K562 (cell line): ENCODE data around the gene TXN. TPM values are rescaled to one million over a fixed set of nuclear protein-coding genes. Genes with fewer than 3 reads are reported as not detected.

ENCODE experiments used
- BCOR ChIP-seq: fragments of 450-650 bp; IDR thresholded peaks from 2 replicates; pipeline ENCODE4 v1.6.1; 2016
- BRD4 ChIP-seq: fragments of 200-600 bp; sonication (generic); IDR thresholded peaks from 2 replicates; pipeline ENCODE4 v1.6.1; 2017; ENCODE audit warnings: inconsistent platforms
- CBX8 ChIP-seq: fragments of 200-600 bp; sonication (generic); IDR thresholded peaks from 2 replicates; pipeline ENCODE4 v1.6.1; 2012; ENCODE audit warnings: borderline replicate concordance, mixed run types, low read depth, mild to moderate bottlenecking, moderate library complexity, mixed read lengths, low read length, control low read depth, inconsistent platforms; ENCODE audit not compliant: poor library complexity, severe bottlenecking; ENCODE audit errors: extremely low read depth
- CCNT2 ChIP-seq: IDR thresholded peaks from 2 replicates; pipeline ENCODE4 v1.6.1; 2011; ENCODE audit warnings: borderline replicate concordance, low read depth, mild to moderate bottlenecking, moderate library complexity, mixed read lengths, low read length; ENCODE audit not compliant: insufficient read length; ENCODE audit errors: extremely low read depth
- CREB1 ChIP-seq, 2 experiments: sonication (generic) in 1 of 2; formaldehyde crosslinking in 1 of 2; IDR thresholded peaks; 2 replicates each; pipeline versions ENCODE4 v1.6.1 to v1.8.0; 2012 to 2022; ENCODE audit warnings: inconsistent platforms in 1 of 2, mild to moderate bottlenecking in 1 of 2, missing genetic modification reagents in 1 of 2, moderate library complexity in 1 of 2
- JUN ChIP-seq, 2 experiments: sonication (generic) in 1 of 2; formaldehyde crosslinking in 1 of 2; IDR thresholded peaks; 2 replicates each; pipeline versions ENCODE4 v1.6.1 to v1.8.0; 2012 to 2022; ENCODE audit warnings: borderline replicate concordance in 2 of 2, mild to moderate bottlenecking in 2 of 2, improper control_type of control experiment in 1 of 2, low read depth in 1 of 2, low read length in 1 of 2, missing genetic modification reagents in 1 of 2
- KAT2B ChIP-seq: IDR thresholded peaks from one replicate; pipeline ENCODE4 v1.6.1; 2012; ENCODE audit warnings: low read depth, mild to moderate bottlenecking, control low read depth, inconsistent platforms, low read length, moderate library complexity
- LCOR ChIP-seq: sonication (generic); formaldehyde crosslinking; IDR thresholded peaks from 2 replicates; pipeline ENCODE4 v1.8.0; 2022; ENCODE audit warnings: mild to moderate bottlenecking, missing genetic modification reagents
- PHTF2 ChIP-seq: fragments of 250-450 bp; sonication (Bioruptor Pico); IDR thresholded peaks from 2 replicates; pipeline ENCODE4 v1.5.0; 2021; ENCODE audit warnings: mild to moderate bottlenecking
- ZBTB40 ChIP-seq, 2 experiments: fragments of 450-650 bp in 1 of 2; sonication (generic) in 1 of 2; formaldehyde crosslinking in 1 of 2; IDR thresholded peaks; 2 replicates each; pipeline versions ENCODE4 v1.7.1 to v1.9.0; 2016 to 2022; ENCODE audit warnings: inconsistent platforms in 1 of 2, mild to moderate bottlenecking in 1 of 2, missing genetic modification reagents in 1 of 2
- ZBTB7A ChIP-seq: IDR thresholded peaks from 2 replicates; pipeline ENCODE4 v1.6.1; 2011; ENCODE audit warnings: low read depth, mild to moderate bottlenecking, low read length, moderate library complexity, borderline replicate concordance; ENCODE audit not compliant: control insufficient read depth
- ZC3H11A ChIP-seq: IDR thresholded peaks from 2 replicates; pipeline ENCODE4 v1.6.1; 2012; ENCODE audit warnings: low read depth, low read length, improper control_type of control experiment
- ZKSCAN8 ChIP-seq: fragments of 200-800 bp; sonication (Bioruptor generic); IDR thresholded peaks from 2 replicates; pipeline ENCODE4 v1.6.1; 2016; ENCODE audit warnings: missing genetic modification characterization, missing compliant biosample characterization
- ZNF239 ChIP-seq: fragments of 250-450 bp; sonication (Bioruptor Pico); IDR thresholded peaks from 2 replicates; pipeline ENCODE4 v1.4.0; 2020; ENCODE audit warnings: mild to moderate bottlenecking
- ZNF253 ChIP-seq: fragments of 250-450 bp; sonication (Bioruptor Pico); conservative IDR thresholded peaks from 2 replicates; pipeline ENCODE4 v1.6.1; 2021; ENCODE audit warnings: mild to moderate bottlenecking
- polyA plus RNA-seq, 8 experiments: library from polyadenylated mRNA; depleted of rRNA in 4 of 8; stranded (reverse) in 5 of 8; unstranded in 3 of 8; fragments of >200 nt; fragmentation: Nextera tagmentation in 2 of 8; fragmentation: Illumina TruSeq in 1 of 8; extraction: Ambion mirVana in 2 of 8; extraction: Trizol in 1 of 8; gene quantifications; 2 replicates each; pipeline versions ENCODE4 v1.2.1 to v1.2.3, GENCODE V29; 2011 to 2014; ENCODE audit warnings: inconsistent platforms in 1 of 8, missing spikeins in 1 of 8
- total RNA-seq, 7 experiments: library from RNA; depleted of rRNA in 6 of 7; stranded (reverse); fragments of >200 nt in 6 of 7; fragmentation: Illumina TruSeq in 2 of 7; extraction: Trizol in 2 of 7; gene quantifications; 2 replicates each; pipeline versions ENCODE4 v1.2.1 to v1.2.3, GENCODE V29; 2011 to 2021; ENCODE audit warnings: low replicate concordance in 1 of 7

TXN gene
- total and polyA plus RNA-seq, 9 of the 15 experiments (the other 6 are each of a cell fraction or from before 2014, with no cell fraction given) = 272 to 1,596 (median 514) TPM

- no peak for TF ChIP-seq ZKSCAN8 (CRISPR knock-in tag)
- TF ChIP-seq ZNF253 = no peak
- no peak for TF ChIP-seq ZC3H11A
- TF ChIP-seq KAT2B = no peak
- no peak for TF ChIP-seq JUN (IDR thresholded peaks at IDR 0.05; ENCODE audit: borderline replicate concordance, low read depth, low read length)
- TF ChIP-seq JUN (CRISPR knock-in tag; IDR thresholded peaks at IDR 0.05; ENCODE audit: borderline replicate concordance) = peak; percentile 47; the same call in 1 of the 2 replicates
- TF ChIP-seq CREB1 (IDR thresholded peaks at IDR 0.05) = no peak
- TF ChIP-seq CREB1 (CRISPR knock-in tag; IDR thresholded peaks at IDR 0.05) = peak; percentile 32; the same call in 1 of the 2 replicates
- peak; percentile 85 for TF ChIP-seq ZBTB7A
- no peak for TF ChIP-seq ZNF239
- TF ChIP-seq CCNT2 = peak; percentile 16
- no peak; the same call in 1 of the 2 replicates for TF ChIP-seq BRD4
- 0 out of 2 replicates have a peak, but pooled peaks have one; percentile 27 for TF ChIP-seq LCOR
- peak; percentile 58; the same call in 1 of the 2 replicates for TF ChIP-seq ZBTB40 (IDR thresholded peaks at IDR 0.05)
- no peak for TF ChIP-seq ZBTB40 (CRISPR knock-in tag; IDR thresholded peaks at IDR 0.05)
- TF ChIP-seq CBX8 = no peak
- TF ChIP-seq PHTF2 (CRISPR knock-in tag) = no peak
- TF ChIP-seq BCOR = peak; percentile 14; the same call in 1 of the 2 replicates
Observed at GRCh38 chr9:110255463-110256379, 586 bp downstream of the TXN start (continued).
